ENCODE data around the gene FRRS1L. TPM values are rescaled to one million over a fixed set of nuclear protein-coding genes. Genes with fewer than 3 reads are reported as not detected.

The FRRS1L gene
- total and polyA plus RNA-seq, 2 of the 13 experiments (the other 11 are each of a cell fraction or from before 2014, with no cell fraction given) = 0.02 to 0.03 TPM

DNA sequence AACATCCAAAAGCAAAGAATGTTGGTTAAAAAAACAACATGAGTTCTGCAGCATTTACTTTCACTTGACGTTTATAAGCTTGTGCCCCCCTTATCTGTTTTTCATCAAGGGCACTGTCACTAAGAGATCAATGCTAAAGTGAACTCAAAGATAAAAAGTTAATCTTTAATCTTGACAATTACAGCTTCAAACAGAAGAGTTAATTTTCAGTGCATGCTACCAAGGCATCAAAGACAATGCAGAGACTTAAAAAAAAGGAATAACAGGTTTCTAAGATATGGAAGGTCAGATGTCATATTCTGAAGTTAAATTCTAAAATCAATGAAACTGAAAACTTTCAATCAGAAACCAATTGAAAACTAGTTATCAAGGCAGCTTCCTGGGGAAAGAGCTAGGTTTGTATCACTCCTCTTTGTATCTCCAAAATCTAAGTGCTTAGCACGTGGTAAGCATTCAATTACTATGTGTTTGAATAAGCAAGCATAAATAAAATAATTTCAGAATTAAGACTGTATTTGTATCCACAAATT lies 84.9 kb downstream of the FRRS1L start (continued):
- TF ChIP-seq NR2F6 (IDR thresholded peaks at IDR 0.05) (peak; percentile 100), NR2F6 (CRISPR knock-in tag; IDR thresholded peaks at IDR 0.05) (peak; percentile 99), NFKBIZ (CRISPR knock-in tag; IDR thresholded peaks at IDR 0.05) (0 out of 2 replicates have a peak, but pooled peaks have one; percentile 65), DNMT3B (CRISPR knock-in tag; conservative IDR thresholded peaks at IDR 0.05) (no peak), MAFG (CRISPR knock-in tag; IDR thresholded peaks at IDR 0.05) (no peak), ZFP82 (CRISPR knock-in tag; IDR thresholded peaks at IDR 0.05; ENCODE audit: borderline replicate concordance) (0 out of 2 replicates have a peak, but pooled peaks have one; percentile 62), SP4 (CRISPR knock-in tag; IDR thresholded peaks at IDR 0.05) (no peak), IRX3 (CRISPR knock-in tag; IDR thresholded peaks at IDR 0.05; ENCODE audit: borderline replicate concordance, low read depth) (no peak), LCORL (IDR thresholded peaks at IDR 0.05) (no peak), LCORL (CRISPR knock-in tag; IDR thresholded peaks at IDR 0.05) (peak; percentile 47; the same call in 1 of the 2 replicates), ZNF251 (CRISPR knock-in tag; IDR thresholded peaks at IDR 0.05) (no peak), MBD4 (IDR thresholded peaks at IDR 0.05; ENCODE audit: borderline replicate concordance, low read length) (peak; percentile 95), MLLT10 (CRISPR knock-in tag; IDR thresholded peaks at IDR 0.05) (no peak), RAD21 (CRISPR knock-in tag; IDR thresholded peaks at IDR 0.05) (no peak), KLF11 (CRISPR knock-in tag; IDR thresholded peaks at IDR 0.05) (0 out of 2 replicates have a peak, but pooled peaks have one; percentile 34), SCMH1 (CRISPR knock-in tag; IDR thresholded peaks at IDR 0.05; ENCODE audit: borderline replicate concordance) (no peak), ZNF33B (CRISPR knock-in tag; IDR thresholded peaks at IDR 0.05) (no peak), NAIF1 (CRISPR knock-in tag; IDR thresholded peaks at IDR 0.05; ENCODE audit: borderline replicate concordance) (no peak), ZNF264 (CRISPR knock-in tag; IDR thresholded peaks at IDR 0.05) (peak; percentile 76; the same call in 1 of the 2 replicates), ZNF331 (CRISPR knock-in tag; IDR thresholded peaks at IDR 0.05) (peak; percentile 62)
- TF ChIP-seq, protein P1, sequence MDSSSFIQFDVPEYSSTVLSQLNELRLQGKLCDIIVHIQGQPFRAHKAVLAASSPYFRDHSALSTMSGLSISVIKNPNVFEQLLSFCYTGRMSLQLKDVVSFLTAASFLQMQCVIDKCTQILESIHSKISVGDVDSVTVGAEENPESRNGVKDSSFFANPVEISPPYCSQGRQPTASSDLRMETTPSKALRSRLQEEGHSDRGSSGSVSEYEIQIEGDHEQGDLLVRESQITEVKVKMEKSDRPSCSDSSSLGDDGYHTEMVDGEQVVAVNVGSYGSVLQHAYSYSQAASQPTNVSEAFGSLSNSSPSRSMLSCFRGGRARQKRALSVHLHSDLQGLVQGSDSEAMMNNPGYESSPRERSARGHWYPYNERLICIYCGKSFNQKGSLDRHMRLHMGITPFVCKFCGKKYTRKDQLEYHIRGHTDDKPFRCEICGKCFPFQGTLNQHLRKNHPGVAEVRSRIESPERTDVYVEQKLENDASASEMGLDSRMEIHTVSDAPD (CRISPR knock-in tag; IDR thresholded peaks at IDR 0.05) = no peak
- TF ChIP-seq, protein P2, sequence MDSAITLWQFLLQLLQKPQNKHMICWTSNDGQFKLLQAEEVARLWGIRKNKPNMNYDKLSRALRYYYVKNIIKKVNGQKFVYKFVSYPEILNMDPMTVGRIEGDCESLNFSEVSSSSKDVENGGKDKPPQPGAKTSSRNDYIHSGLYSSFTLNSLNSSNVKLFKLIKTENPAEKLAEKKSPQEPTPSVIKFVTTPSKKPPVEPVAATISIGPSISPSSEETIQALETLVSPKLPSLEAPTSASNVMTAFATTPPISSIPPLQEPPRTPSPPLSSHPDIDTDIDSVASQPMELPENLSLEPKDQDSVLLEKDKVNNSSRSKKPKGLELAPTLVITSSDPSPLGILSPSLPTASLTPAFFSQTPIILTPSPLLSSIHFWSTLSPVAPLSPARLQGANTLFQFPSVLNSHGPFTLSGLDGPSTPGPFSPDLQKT (CRISPR knock-in tag; IDR thresholded peaks at IDR 0.05; ENCODE audit: borderline replicate concordance) = no peak
- TF ChIP-seq, protein P3, sequence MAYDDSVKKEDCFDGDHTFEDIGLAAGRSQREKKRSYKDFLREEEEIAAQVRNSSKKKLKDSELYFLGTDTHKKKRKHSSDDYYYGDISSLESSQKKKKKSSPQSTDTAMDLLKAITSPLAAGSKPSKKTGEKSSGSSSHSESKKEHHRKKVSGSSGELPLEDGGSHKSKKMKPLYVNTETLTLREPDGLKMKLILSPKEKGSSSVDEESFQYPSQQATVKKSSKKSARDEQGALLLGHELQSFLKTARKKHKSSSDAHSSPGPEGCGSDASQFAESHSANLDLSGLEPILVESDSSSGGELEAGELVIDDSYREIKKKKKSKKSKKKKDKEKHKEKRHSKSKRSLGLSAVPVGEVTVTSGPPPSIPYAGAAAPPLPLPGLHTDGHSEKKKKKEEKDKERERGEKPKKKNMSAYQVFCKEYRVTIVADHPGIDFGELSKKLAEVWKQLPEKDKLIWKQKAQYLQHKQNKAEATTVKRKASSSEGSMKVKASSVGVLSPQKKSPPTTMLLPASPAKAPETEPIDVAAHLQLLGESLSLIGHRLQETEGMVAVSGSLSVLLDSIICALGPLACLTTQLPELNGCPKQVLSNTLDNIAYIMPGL (CRISPR knock-in tag; IDR thresholded peaks at IDR 0.05; ENCODE audit: borderline replicate concordance in 1 of 2, low read depth in 1 of 2) = no peak

Data from HepG2 (cell line).